Measurements from ENCODE around the gene HPX.

Gene HPX

DNA sequence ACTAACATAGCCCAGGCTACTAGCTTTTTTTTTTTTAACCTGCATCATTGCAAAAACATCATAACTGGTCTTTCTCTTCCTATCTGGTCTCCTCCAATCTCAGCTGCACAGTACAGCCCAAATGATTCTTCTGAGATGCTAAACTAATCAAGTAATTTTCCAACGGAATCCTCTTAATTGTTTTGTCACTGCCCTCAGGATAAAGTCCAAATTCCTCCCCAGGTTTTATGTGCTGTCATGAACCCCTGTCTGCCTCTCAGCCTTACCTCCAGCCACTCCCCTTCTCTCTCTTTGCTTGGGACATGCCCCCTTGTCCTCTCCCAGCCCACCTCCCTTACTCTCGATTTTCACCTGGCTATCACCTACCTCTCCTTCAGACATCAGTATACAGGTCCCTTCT lies 34.4 kb downstream of the HPX start:
- TF ChIP-seq, protein P1, sequence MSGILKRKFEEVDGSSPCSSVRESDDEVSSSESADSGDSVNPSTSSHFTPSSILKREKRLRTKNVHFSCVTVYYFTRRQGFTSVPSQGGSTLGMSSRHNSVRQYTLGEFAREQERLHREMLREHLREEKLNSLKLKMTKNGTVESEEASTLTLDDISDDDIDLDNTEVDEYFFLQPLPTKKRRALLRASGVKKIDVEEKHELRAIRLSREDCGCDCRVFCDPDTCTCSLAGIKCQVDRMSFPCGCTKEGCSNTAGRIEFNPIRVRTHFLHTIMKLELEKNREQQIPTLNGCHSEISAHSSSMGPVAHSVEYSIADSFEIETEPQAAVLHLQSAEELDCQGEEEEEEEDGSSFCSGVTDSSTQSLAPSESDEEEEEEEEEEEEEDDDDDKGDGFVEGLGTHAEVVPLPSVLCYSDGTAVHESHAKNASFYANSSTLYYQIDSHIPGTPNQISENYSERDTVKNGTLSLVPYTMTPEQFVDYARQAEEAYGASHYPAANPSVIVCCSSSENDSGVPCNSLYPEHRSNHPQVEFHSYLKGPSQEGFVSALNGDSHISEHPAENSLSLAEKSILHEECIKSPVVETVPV (CRISPR knock-in tag; IDR thresholded peaks at IDR 0.05): no peak
- TF ChIP-seq GLIS3 (CRISPR knock-in tag; IDR thresholded peaks at IDR 0.05) (no peak), CSDC2 (CRISPR knock-in tag; IDR thresholded peaks at IDR 0.05) (no peak), ESRRG (CRISPR knock-in tag; IDR thresholded peaks at IDR 0.05) (no peak), PPARA (CRISPR knock-in tag; IDR thresholded peaks at IDR 0.05; ENCODE audit: borderline replicate concordance) (no peak), ZFP30 (CRISPR knock-in tag; IDR thresholded peaks at IDR 0.05) (no peak), ISL1 (CRISPR knock-in tag; IDR thresholded peaks at IDR 0.05) (no peak), ARNTL (CRISPR knock-in tag; IDR thresholded peaks at IDR 0.05; ENCODE audit: borderline replicate concordance, low read depth) (no peak)
- TF ChIP-seq, protein P2, sequence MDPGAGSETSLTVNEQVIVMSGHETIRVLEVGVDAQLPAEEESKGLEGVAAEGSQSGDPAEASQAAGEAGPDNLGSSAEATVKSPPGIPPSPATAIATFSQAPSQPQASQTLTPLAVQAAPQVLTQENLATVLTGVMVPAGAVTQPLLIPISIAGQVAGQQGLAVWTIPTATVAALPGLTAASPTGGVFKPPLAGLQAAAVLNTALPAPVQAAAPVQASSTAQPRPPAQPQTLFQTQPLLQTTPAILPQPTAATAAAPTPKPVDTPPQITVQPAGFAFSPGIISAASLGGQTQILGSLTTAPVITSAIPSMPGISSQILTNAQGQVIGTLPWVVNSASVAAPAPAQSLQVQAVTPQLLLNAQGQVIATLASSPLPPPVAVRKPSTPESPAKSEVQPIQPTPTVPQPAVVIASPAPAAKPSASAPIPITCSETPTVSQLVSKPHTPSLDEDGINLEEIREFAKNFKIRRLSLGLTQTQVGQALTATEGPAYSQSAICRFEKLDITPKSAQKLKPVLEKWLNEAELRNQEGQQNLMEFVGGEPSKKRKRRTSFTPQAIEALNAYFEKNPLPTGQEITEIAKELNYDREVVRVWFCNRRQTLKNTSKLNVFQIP (CRISPR knock-in tag; IDR thresholded peaks at IDR 0.05; ENCODE audit: borderline replicate concordance, low read depth): no peak
- TF ChIP-seq, protein P3, sequence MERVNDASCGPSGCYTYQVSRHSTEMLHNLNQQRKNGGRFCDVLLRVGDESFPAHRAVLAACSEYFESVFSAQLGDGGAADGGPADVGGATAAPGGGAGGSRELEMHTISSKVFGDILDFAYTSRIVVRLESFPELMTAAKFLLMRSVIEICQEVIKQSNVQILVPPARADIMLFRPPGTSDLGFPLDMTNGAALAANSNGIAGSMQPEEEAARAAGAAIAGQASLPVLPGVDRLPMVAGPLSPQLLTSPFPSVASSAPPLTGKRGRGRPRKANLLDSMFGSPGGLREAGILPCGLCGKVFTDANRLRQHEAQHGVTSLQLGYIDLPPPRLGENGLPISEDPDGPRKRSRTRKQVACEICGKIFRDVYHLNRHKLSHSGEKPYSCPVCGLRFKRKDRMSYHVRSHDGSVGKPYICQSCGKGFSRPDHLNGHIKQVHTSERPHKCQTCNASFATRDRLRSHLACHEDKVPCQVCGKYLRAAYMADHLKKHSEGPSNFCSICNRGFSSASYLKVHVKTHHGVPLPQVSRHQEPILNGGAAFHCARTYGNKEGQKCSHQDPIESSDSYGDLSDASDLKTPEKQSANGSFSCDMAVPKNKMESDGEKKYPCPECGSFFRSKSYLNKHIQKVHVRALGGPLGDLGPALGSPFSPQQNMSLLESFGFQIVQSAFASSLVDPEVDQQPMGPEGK (CRISPR knock-in tag; IDR thresholded peaks at IDR 0.05; ENCODE audit: borderline replicate concordance): no peak
- TF ChIP-seq, protein P4, sequence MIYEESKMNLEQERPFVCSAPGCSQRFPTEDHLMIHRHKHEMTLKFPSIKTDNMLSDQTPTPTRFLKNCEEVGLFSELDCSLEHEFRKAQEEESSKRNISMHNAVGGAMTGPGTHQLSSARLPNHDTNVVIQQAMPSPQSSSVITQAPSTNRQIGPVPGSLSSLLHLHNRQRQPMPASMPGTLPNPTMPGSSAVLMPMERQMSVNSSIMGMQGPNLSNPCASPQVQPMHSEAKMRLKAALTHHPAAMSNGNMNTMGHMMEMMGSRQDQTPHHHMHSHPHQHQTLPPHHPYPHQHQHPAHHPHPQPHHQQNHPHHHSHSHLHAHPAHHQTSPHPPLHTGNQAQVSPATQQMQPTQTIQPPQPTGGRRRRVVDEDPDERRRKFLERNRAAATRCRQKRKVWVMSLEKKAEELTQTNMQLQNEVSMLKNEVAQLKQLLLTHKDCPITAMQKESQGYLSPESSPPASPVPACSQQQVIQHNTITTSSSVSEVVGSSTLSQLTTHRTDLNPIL (CRISPR knock-in tag; IDR thresholded peaks at IDR 0.05; ENCODE audit: low read depth): no peak
- ATAC-seq: no peak

DNA sequence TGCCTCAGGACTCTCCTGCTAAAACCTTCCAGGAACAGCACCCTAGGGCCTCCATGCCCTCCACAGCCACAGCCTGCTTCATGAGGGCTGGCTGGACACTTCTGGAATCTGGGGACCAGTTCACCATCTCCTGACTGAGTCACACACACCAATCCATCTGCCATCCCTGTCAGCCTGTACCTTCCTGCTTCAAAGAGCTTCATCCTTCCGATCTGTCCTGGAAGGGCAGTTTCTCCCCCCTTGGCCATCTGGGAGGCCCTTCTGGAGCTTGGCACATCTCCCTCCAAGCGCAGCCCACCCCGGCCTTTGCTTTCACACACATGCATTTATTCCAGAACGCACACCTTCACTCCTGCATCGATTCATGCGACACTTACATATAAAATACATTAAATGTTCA lies 34.9 kb downstream of the HPX start:
- TF ChIP-seq ZFP3 (CRISPR knock-in tag; IDR thresholded peaks at IDR 0.05) (no peak), TOX (CRISPR knock-in tag; IDR thresholded peaks at IDR 0.05; ENCODE audit: borderline replicate concordance) (no peak), TCF4 (CRISPR knock-in tag; IDR thresholded peaks at IDR 0.05; ENCODE audit: borderline replicate concordance) (no peak), SNAI2 (CRISPR knock-in tag; IDR thresholded peaks at IDR 0.05) (no peak), ZNF8 (CRISPR knock-in tag; IDR thresholded peaks at IDR 0.05) (no peak), PPARA (CRISPR knock-in tag; IDR thresholded peaks at IDR 0.05; ENCODE audit: borderline replicate concordance) (no peak), RARB (CRISPR knock-in tag; IDR thresholded peaks at IDR 0.05) (no peak), OSR1 (CRISPR knock-in tag; IDR thresholded peaks at IDR 0.05) (no peak)
- TF ChIP-seq, protein P5, sequence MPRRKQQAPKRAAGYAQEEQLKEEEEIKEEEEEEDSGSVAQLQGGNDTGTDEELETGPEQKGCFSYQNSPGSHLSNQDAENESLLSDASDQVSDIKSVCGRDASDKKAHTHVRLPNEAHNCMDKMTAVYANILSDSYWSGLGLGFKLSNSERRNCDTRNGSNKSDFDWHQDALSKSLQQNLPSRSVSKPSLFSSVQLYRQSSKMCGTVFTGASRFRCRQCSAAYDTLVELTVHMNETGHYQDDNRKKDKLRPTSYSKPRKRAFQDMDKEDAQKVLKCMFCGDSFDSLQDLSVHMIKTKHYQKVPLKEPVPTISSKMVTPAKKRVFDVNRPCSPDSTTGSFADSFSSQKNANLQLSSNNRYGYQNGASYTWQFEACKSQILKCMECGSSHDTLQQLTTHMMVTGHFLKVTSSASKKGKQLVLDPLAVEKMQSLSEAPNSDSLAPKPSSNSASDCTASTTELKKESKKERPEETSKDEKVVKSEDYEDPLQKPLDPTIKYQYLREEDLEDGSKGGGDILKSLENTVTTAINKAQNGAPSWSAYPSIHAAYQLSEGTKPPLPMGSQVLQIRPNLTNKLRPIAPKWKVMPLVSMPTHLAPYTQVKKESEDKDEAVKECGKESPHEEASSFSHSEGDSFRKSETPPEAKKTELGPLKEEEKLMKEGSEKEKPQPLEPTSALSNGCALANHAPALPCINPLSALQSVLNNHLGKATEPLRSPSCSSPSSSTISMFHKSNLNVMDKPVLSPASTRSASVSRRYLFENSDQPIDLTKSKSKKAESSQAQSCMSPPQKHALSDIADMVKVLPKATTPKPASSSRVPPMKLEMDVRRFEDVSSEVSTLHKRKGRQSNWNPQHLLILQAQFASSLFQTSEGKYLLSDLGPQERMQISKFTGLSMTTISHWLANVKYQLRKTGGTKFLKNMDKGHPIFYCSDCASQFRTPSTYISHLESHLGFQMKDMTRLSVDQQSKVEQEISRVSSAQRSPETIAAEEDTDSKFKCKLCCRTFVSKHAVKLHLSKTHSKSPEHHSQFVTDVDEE (CRISPR knock-in tag; IDR thresholded peaks at IDR 0.05): no peak
- TF ChIP-seq, protein P1 (CRISPR knock-in tag; IDR thresholded peaks at IDR 0.05): no peak
- ATAC-seq: no peak

DNA sequence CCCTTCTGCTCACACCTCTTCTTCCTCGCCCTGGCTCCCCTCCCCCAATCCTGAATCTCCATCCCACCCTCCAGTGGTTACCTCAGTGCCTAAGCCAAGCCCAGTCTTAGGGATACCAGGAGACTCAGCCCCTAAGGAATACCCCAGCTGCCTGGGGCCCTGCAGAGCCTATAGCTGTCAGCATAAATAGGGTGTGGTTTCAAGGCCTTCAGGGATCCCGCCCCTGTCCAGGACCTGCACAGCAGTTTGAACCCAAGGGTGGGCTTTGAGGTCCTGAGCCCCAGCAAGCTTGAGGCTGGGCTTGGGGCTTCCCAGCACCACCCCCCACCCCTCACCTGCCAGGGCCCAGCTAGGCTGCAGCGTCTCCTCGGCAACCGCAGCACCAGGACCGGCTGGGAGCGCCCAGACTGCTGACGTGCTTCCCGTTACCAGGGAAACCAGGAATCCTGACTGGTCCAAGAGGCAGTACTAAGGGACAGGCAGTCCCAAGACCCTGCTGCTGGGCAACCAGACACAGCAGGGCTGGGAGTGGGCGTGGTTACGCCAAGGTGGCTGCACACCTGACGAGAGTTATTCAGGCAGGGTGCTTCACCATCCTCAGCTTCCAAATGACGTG lies 35.6 kb downstream of the HPX start:
- ATAC-seq: no peak; the same call in 2 of the 3 replicates
- TF ChIP-seq, protein P3 (CRISPR knock-in tag; IDR thresholded peaks at IDR 0.05; ENCODE audit: borderline replicate concordance): no peak
- TF ChIP-seq ESRRG (CRISPR knock-in tag; IDR thresholded peaks at IDR 0.05) (no peak), ISL1 (CRISPR knock-in tag; IDR thresholded peaks at IDR 0.05) (no peak), TCF4 (CRISPR knock-in tag; IDR thresholded peaks at IDR 0.05; ENCODE audit: borderline replicate concordance) (no peak), CSDC2 (CRISPR knock-in tag; IDR thresholded peaks at IDR 0.05) (no peak), ZC3H10 (CRISPR knock-in tag; IDR thresholded peaks at IDR 0.05) (no peak), OSR1 (CRISPR knock-in tag; IDR thresholded peaks at IDR 0.05) (no peak), ZNF8 (CRISPR knock-in tag; IDR thresholded peaks at IDR 0.05) (no peak), ZNF70 (CRISPR knock-in tag; IDR thresholded peaks at IDR 0.05) (no peak), RARB (CRISPR knock-in tag; IDR thresholded peaks at IDR 0.05) (no peak)
- TF ChIP-seq, protein P4 (CRISPR knock-in tag; IDR thresholded peaks at IDR 0.05; ENCODE audit: low read depth): no peak
- TF ChIP-seq, protein P1 (CRISPR knock-in tag; IDR thresholded peaks at IDR 0.05): no peak

All from SK-N-SH treated with all-trans-retinoic acid at 6 μM for 48 hours (cell line).